Brain microvascular endothelial cell (primary cell): ENCODE data around the gene ADAD1.

Experiments
- DNase-seq: peaks from one replicate; pipeline ENCODE4 v3.0.0-alpha.2; 2020
- H3K27ac ChIP-seq: fragments of 250-450 bp; sonication (Bioruptor Pico); 2 replicates; pipeline ENCODE4 v1.5.1; 2020; ENCODE audit warnings: mild to moderate bottlenecking, moderate library complexity
- H3K27me3 ChIP-seq: fragments of 250-450 bp; sonication (Bioruptor Pico); replicated peaks from 2 replicates; pipeline ENCODE4 v1.5.1; 2020; ENCODE audit warnings: mild to moderate bottlenecking
- H3K36me3 ChIP-seq: fragments of 250-450 bp; sonication (Bioruptor Pico); replicated peaks from 2 replicates; pipeline ENCODE4 v1.5.1; 2020; ENCODE audit warnings: mild to moderate bottlenecking
- H3K4me3 ChIP-seq: 2 replicates; pipeline ENCODE4 v1.5.1; 2011; ENCODE audit warnings: low read depth, mild to moderate bottlenecking, control low read depth, low read length, moderate library complexity
- in situ Hi-C: cut with HindIII; loops from 2 replicates; pipeline ENCODE4 v1.10.0; 2017; ENCODE audit warnings: low sequenced_read_pairs, low pct_ligation_motif_present
- TF ChIP-seq, protein P1 (sequence below): IDR thresholded peaks from 2 replicates; pipeline ENCODE4 v1.5.1; 2011; ENCODE audit warnings: low read depth, mild to moderate bottlenecking, moderate library complexity, low read length, control low read depth, inconsistent platforms; ENCODE audit errors: missing control alignments

Gene ADAD1

DNA sequence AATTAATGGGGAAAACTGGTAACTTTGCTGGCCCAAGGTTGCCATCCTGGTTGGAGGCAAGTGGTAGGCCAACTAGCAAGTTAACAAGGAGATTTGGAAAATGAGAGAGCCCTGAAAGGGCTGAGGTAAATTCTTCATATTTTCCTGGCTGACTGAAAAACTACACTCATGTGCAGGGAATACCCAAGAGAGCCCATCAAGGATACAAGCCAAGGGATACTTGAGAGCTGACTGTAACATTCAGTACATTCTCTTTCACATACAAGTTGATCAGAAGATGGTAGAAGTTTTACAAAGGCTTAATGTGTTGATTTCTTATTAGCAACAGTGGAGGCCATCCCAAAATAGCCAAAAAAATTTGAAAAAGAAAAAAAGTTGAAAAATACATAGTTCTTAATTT lies 44.4 kb downstream of the ADAD1 start:
- no peak for DNase-seq
- Histone ChIP-seq H3K27ac (no peak overlapping the region), H3K27me3 (no peaks in the 10 kb centered on the region), H3K36me3 (no peaks in the 10 kb centered on the region), H3K4me3 (no peak overlapping the region)
- TF ChIP-seq, protein P1, sequence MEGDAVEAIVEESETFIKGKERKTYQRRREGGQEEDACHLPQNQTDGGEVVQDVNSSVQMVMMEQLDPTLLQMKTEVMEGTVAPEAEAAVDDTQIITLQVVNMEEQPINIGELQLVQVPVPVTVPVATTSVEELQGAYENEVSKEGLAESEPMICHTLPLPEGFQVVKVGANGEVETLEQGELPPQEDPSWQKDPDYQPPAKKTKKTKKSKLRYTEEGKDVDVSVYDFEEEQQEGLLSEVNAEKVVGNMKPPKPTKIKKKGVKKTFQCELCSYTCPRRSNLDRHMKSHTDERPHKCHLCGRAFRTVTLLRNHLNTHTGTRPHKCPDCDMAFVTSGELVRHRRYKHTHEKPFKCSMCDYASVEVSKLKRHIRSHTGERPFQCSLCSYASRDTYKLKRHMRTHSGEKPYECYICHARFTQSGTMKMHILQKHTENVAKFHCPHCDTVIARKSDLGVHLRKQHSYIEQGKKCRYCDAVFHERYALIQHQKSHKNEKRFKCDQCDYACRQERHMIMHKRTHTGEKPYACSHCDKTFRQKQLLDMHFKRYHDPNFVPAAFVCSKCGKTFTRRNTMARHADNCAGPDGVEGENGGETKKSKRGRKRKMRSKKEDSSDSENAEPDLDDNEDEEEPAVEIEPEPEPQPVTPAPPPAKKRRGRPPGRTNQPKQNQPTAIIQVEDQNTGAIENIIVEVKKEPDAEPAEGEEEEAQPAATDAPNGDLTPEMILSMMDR, result no peak
- in situ Hi-C loops, result no loop called here

DNA sequence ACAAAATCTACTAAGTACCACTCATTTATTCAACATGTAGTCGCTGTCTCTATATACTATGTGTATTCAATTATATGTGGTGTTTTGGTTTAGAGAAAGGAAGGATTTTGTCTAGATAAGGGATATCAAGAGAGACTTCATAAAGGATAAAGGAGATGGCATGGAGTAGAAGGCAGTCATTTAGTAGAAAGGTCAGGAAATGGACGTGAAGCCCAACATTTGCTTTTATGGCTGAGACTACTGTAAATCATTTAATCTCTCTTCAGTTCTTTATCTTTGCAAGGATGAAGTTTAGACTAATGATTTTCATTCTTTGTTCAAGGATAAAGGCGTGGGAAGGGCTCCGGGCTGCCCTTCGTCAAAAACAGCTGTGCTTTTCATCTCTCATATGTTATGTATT lies 52.5 kb downstream of the ADAD1 start:
- Histone ChIP-seq H3K36me3 (no peaks in the 10 kb centered on the region), H3K27ac (no peak overlapping the region), H3K27me3 (no peaks in the 10 kb centered on the region), H3K4me3 (no peak overlapping the region)
- no peak for DNase-seq
- TF ChIP-seq, protein P1, result no peak
- in situ Hi-C loops, result no loop called here

DNA sequence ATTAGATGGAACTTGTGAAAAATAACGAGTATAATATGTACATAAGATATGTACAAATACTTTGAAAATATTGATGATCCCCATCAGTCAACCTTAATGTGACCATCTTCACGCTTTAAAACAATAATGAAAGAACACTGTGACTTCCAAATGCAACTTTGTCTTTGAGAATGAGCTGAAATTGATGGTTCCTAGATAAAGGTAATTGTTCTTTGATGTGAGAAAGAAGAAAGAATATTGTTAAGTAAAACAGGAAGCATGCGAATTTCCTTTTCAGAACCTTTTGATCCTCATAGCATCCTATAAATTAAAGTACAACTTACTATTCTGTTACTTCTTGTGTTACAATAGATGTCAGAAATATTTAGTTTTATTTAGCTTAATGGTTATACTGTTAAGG lies 55.5 kb downstream of the ADAD1 start:
- Histone ChIP-seq H3K27ac (no peak overlapping the region), H3K36me3 (no peaks in the 10 kb centered on the region), H3K27me3 (no peaks in the 10 kb centered on the region), H3K4me3 (no peak overlapping the region)
- TF ChIP-seq, protein P1, result no peak
- in situ Hi-C loops, result no loop called here
- no peak for DNase-seq

DNA sequence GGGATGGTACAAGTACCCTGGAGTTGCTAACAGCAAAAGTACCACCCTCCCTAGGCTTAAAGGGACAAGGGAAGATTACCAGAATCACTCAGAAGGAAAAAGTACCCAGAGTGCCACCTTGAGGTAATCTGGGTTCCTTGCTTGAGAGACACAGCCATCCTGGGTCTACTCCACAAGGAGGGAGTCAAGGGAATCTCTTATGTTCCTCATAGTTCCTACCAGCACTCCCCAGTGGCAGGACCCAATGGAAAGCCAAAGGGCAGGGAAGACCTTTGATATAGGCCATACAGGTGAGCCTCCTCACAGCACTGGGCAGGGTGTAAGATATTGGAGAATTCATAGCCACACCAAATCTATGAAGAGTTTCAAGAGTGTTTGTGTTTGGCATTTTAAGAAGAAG lies 72.0 kb downstream of the ADAD1 start:
- DNase-seq, result peak; percentile 5
- no peak overlapping the region for H3K27ac ChIP-seq
- no peak overlapping the region for H3K4me3 ChIP-seq
- in situ Hi-C loops, result no loop called here
- H3K36me3 ChIP-seq, result no peaks in the 10 kb centered on the region
- no peaks in the 10 kb centered on the region for H3K27me3 ChIP-seq
- TF ChIP-seq, protein P1, result peak; percentile 59

DNA sequence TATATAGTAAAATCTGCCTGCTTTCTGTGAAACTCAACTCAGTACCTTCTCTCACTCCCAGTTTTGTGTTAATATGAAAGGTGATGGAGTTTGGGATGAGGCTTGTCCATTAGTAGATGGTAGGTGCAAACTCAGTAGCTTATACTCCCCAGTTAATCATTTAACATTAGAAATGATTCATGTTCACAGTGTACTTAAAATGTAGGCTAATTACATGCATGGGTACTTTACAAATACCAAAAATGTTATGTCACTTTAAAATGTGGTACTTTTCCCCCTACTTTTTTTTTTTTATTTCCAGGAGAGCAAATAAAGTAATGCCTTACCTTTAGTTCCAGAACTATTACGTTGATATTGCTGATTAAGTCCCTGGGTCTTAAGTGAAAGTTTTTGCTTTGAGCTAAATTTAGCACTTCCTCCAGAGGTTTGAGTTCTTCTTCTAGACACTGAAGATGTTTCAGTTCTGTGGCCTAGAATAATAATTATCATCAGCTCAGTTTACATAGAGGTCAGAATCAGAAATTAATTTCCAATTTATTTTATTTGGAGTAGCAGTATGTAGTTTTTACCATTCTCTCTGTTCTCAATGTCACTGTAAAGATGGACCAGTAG lies 74.7 kb downstream of the ADAD1 start:
- Histone ChIP-seq H3K27me3 (no peaks in the 10 kb centered on the region), H3K36me3 (no peaks in the 10 kb centered on the region), H3K27ac (no peak overlapping the region), H3K4me3 (no peak overlapping the region)
- in situ Hi-C loops, result no loop called here
- TF ChIP-seq, protein P1, result no peak
- DNase-seq, result no peak
